Measurements from ENCODE around the gene ZFYVE26.

- TF ChIP-seq RFX5 (IDR thresholded peaks at IDR 0.05) (no peak), CTCF (IDR thresholded peaks at IDR 0.05) (no peak)
These were observed 96.5 kb downstream of the ZFYVE26 start for GRCh38 chr14:67719866-67720265.

Data from A549 (cell line).